ENCODE data around the gene JUNB. TPM values are rescaled to one million over a fixed set of nuclear protein-coding genes. Genes with fewer than 3 reads are reported as not detected.

JUNB gene
- total and polyA plus RNA-seq, 2 of the 13 experiments (the other 11 are each of a cell fraction or from before 2014, with no cell fraction given) = 7.7 to 8.2 TPM

- TF ChIP-seq ZBTB4 (CRISPR knock-in tag; IDR thresholded peaks at IDR 0.05; ENCODE audit: borderline replicate concordance) (no peak), ZNF558 (CRISPR knock-in tag; IDR thresholded peaks at IDR 0.05; ENCODE audit: borderline replicate concordance) (0 out of 2 replicates have a peak, but pooled peaks have one; percentile 71), ZFP36L1 (CRISPR knock-in tag; IDR thresholded peaks at IDR 0.05) (no peak), RFXANK (CRISPR knock-in tag; IDR thresholded peaks at IDR 0.05) (peak; percentile 76; the same call in 1 of the 2 replicates), MAF1 (CRISPR knock-in tag; IDR thresholded peaks at IDR 0.05; ENCODE audit: borderline replicate concordance) (peak; percentile 92; the same call in 1 of the 2 replicates), RFXAP (CRISPR knock-in tag; IDR thresholded peaks at IDR 0.05; ENCODE audit: borderline replicate concordance) (peak; percentile 75; the same call in 1 of the 2 replicates), ZNF501 (CRISPR knock-in tag; IDR thresholded peaks at IDR 0.05) (peak; percentile 87), NR0B2 (CRISPR knock-in tag; IDR thresholded peaks at IDR 0.05) (0 out of 2 replicates have a peak, but pooled peaks have one; percentile 45), FOXK2 (IDR thresholded peaks at IDR 0.05) (no peak), ZNF800 (CRISPR knock-in tag; IDR thresholded peaks at IDR 0.05) (peak; percentile 84), ZNF124 (CRISPR knock-in tag; IDR thresholded peaks at IDR 0.05) (peak; percentile 66), ZNF510 (CRISPR knock-in tag; IDR thresholded peaks at IDR 0.05; ENCODE audit: low read depth) (no peak)
- TF ChIP-seq, protein P1, sequence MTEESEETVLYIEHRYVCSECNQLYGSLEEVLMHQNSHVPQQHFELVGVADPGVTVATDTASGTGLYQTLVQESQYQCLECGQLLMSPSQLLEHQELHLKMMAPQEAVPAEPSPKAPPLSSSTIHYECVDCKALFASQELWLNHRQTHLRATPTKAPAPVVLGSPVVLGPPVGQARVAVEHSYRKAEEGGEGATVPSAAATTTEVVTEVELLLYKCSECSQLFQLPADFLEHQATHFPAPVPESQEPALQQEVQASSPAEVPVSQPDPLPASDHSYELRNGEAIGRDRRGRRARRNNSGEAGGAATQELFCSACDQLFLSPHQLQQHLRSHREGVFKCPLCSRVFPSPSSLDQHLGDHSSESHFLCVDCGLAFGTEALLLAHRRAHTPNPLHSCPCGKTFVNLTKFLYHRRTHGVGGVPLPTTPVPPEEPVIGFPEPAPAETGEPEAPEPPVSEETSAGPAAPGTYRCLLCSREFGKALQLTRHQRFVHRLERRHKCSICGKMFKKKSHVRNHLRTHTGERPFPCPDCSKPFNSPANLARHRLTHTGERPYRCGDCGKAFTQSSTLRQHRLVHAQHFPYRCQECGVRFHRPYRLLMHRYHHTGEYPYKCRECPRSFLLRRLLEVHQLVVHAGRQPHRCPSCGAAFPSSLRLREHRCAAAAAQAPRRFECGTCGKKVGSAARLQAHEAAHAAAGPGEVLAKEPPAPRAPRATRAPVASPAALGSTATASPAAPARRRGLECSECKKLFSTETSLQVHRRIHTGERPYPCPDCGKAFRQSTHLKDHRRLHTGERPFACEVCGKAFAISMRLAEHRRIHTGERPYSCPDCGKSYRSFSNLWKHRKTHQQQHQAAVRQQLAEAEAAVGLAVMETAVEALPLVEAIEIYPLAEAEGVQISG (CRISPR knock-in tag; IDR thresholded peaks at IDR 0.05) = peak; percentile 85
- TF ChIP-seq, protein P2, sequence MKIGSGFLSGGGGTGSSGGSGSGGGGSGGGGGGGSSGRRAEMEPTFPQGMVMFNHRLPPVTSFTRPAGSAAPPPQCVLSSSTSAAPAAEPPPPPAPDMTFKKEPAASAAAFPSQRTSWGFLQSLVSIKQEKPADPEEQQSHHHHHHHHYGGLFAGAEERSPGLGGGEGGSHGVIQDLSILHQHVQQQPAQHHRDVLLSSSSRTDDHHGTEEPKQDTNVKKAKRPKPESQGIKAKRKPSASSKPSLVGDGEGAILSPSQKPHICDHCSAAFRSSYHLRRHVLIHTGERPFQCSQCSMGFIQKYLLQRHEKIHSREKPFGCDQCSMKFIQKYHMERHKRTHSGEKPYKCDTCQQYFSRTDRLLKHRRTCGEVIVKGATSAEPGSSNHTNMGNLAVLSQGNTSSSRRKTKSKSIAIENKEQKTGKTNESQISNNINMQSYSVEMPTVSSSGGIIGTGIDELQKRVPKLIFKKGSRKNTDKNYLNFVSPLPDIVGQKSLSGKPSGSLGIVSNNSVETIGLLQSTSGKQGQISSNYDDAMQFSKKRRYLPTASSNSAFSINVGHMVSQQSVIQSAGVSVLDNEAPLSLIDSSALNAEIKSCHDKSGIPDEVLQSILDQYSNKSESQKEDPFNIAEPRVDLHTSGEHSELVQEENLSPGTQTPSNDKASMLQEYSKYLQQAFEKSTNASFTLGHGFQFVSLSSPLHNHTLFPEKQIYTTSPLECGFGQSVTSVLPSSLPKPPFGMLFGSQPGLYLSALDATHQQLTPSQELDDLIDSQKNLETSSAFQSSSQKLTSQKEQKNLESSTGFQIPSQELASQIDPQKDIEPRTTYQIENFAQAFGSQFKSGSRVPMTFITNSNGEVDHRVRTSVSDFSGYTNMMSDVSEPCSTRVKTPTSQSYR (CRISPR knock-in tag; IDR thresholded peaks at IDR 0.05; ENCODE audit: borderline replicate concordance) = peak; percentile 87; the same call in 1 of the 2 replicates
Observed at GRCh38 chr19:12791345-12792050, at the start of gene JUNB (continued).

All from HepG2 (cell line).